Cardiac fibroblast (primary cell): ENCODE data around the gene FHOD1.

Experiments used
- DNase-seq, 2 donors: peaks; one replicate each; pipeline versions ENCODE4 v3.0.0 to v3.0.0-alpha.2; 2010; ENCODE audit warnings: low read depth in 2 of 2
- H3K4me3 ChIP-seq, 2 donors: replicated peaks in 1 of 2; 1 replicate in 1 of 2; 2 replicates in 1 of 2; pipeline ENCODE4 v1.5.1; 2011; ENCODE audit warnings: low read depth in 2 of 2, low read length in 2 of 2, mild to moderate bottlenecking in 2 of 2, moderate library complexity in 1 of 2
- CTCF ChIP-seq: IDR thresholded peaks from one replicate; pipeline ENCODE4 v1.5.1; 2011; ENCODE audit warnings: low read depth, mild to moderate bottlenecking, low read length, inconsistent platforms

Gene FHOD1

GRCh38 chr16:67226804-67227566 is 20.3 kb downstream of the FHOD1 start, which contains the start of gene TMEM208:
Gene TMEM208, plus strand, starts transcription at chr16:67227130. Its CDS starts 89 bp downstream, at chr16:67227219.
- no peak for TF ChIP-seq CTCF
- DNase-seq = peak; percentile 98 to 99
- peak within 1 kb of the TSS; percentile 97 to 99 for H3K4me3 ChIP-seq

- no peak for TF ChIP-seq CTCF
- no peak for DNase-seq
- H3K4me3 ChIP-seq = peak overlapping the region; percentile 97 to 99
Measured at GRCh38 chr16:67226295-67226803, 20.9 kb downstream of the FHOD1 start.

- no peak overlapping the region for H3K4me3 ChIP-seq
- DNase-seq = no peak
- TF ChIP-seq CTCF = no peak
Measured at GRCh38 chr16:67223992-67224391, 23.3 kb downstream of the FHOD1 start.

- TF ChIP-seq CTCF = no peak
- H3K4me3 ChIP-seq = no peak overlapping the region
- DNase-seq = peak in 1 of 2 donors; percentile 41
Measured at GRCh38 chr16:67216612-67217490, 30.4 kb downstream of the FHOD1 start.

- H3K4me3 ChIP-seq = no peak overlapping the region
- TF ChIP-seq CTCF = no peak
- no peak for DNase-seq
Measured at GRCh38 chr16:67215706-67216105, 31.6 kb downstream of the FHOD1 start.

GRCh38 chr16:67213197-67214019 is 33.9 kb downstream of the FHOD1 start:
- no peak overlapping the region for H3K4me3 ChIP-seq
- DNase-seq = no peak
- no peak for TF ChIP-seq CTCF
